Measurements from ENCODE around the gene TIMELESS. TPM values are rescaled to one million over a fixed set of nuclear protein-coding genes. Genes with fewer than 3 reads are reported as not detected.

The TIMELESS gene
- total RNA-seq, 4 donors from 2014 or later = 2.1 to 19.4 (median 5.6) TPM

DNA sequence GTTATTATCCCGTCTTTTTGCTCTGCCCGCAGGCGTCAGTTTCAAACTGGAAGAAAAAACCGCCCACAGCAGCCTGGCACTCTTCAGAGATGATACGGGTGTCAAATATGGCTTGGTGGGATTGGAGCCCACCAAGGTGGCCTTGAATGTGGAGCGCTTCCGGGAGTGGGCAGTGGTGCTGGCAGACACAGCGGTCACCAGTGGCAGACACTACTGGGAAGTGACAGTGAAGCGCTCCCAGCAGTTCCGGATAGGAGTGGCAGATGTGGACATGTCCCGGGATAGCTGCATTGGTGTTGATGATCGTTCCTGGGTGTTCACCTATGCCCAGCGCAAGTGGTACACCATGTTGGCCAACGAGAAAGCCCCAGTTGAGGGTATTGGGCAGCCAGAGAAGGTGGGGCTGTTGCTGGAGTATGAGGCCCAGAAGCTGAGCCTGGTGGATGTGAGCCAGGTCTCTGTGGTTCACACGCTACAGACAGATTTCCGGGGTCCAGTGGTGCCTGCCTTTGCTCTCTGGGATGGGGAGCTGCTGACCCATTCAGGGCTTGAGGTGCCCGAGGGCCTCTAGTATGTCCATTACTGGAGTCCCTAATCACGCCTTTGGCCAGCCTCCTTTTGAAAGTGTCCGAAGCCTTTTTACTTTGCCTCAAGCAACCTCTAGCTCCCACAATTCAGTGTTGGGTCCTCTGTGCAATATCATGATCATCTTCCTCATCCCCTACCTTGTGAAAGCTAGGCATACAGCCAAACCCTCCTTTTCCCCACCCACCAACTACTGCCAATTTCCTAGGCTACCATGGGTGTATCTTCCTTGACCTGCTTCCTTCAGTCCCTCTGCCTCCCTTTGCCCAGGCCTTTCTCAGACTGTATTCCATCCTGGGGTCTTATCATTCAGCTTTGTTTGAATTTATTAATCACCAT lies 20.0 kb upstream of the TIMELESS start:
- Histone ChIP-seq H3K4me1 (no peaks in the 10 kb centered on the region), H3K36me3 (no peaks in the 10 kb centered on the region), H3K27me3 (no peaks in the 10 kb centered on the region), H3K9me3 (no peaks in the 10 kb centered on the region), H3K4me3 (peak overlapping the region; percentile 60 to 67), H3K27ac (peak overlapping the region; percentile 85 to 90)
- intact Hi-C loops (cut with DNase I; ENCODE audit: low total_unique reads) = no loop called here
- DNase-seq = no peak
- no peak for TF ChIP-seq POLR2A (IDR thresholded peaks at IDR 0.05)
- TF ChIP-seq, protein P1, sequence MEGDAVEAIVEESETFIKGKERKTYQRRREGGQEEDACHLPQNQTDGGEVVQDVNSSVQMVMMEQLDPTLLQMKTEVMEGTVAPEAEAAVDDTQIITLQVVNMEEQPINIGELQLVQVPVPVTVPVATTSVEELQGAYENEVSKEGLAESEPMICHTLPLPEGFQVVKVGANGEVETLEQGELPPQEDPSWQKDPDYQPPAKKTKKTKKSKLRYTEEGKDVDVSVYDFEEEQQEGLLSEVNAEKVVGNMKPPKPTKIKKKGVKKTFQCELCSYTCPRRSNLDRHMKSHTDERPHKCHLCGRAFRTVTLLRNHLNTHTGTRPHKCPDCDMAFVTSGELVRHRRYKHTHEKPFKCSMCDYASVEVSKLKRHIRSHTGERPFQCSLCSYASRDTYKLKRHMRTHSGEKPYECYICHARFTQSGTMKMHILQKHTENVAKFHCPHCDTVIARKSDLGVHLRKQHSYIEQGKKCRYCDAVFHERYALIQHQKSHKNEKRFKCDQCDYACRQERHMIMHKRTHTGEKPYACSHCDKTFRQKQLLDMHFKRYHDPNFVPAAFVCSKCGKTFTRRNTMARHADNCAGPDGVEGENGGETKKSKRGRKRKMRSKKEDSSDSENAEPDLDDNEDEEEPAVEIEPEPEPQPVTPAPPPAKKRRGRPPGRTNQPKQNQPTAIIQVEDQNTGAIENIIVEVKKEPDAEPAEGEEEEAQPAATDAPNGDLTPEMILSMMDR (IDR thresholded peaks at IDR 0.05) = no peak

GRCh38 chr12:56468216-56469006 lies 19.2 kb upstream of the TIMELESS start, which contains the start of gene SPRYD4:
Gene SPRYD4, plus strand, starts transcription at chr12:56468578. Its CDS starts 14 bp downstream, at chr12:56468592.
- H3K36me3 ChIP-seq = no peaks in the 10 kb centered on the region
- peak; percentile 92 for DNase-seq
- peak within 1 kb of the TSS; percentile 60 to 67 for H3K4me3 ChIP-seq
- no peaks in the 10 kb centered on the region for H3K9me3 ChIP-seq
- intact Hi-C loops (cut with DNase I; ENCODE audit: low total_unique reads) = no loop called here
- TF ChIP-seq, protein P1 (IDR thresholded peaks at IDR 0.05) = peak; percentile 32 to 62 (median 48)
- peak; percentile 79 to 82 for TF ChIP-seq POLR2A (IDR thresholded peaks at IDR 0.05)
- no peaks in the 10 kb centered on the region for H3K4me1 ChIP-seq
- peak within 1 kb of the TSS; percentile 85 to 90 for H3K27ac ChIP-seq
- H3K27me3 ChIP-seq = no peaks in the 10 kb centered on the region

DNA sequence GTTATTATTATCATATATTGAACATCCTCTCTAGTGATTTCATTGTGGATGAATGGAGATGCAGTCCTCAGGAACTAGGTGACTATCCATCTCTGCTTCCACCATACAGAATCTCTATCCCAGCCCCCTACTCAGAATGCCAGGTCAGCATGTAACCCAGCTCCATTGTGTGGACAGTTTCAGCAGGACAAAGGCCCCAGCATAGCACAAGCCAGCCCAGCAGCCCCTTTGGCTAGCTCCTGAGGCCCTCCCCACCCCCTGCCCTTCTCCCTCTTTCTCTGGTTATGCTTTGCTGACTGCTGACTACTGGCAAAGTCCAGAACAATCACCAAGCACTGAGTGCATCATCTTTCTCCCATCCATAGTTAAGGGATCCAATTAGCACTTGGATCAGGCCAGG lies 13.3 kb upstream of the TIMELESS start:
- H3K27me3 ChIP-seq = no peaks in the 10 kb centered on the region
- H3K9me3 ChIP-seq = no peaks in the 10 kb centered on the region
- no peaks in the 10 kb centered on the region for H3K36me3 ChIP-seq
- DNase-seq = no peak
- H3K4me1 ChIP-seq = no peaks in the 10 kb centered on the region
- intact Hi-C loops (cut with DNase I; ENCODE audit: low total_unique reads) = no loop called here
- no peak for TF ChIP-seq POLR2A (IDR thresholded peaks at IDR 0.05)
- TF ChIP-seq, protein P1 (IDR thresholded peaks at IDR 0.05) = no peak
- H3K4me3 ChIP-seq = no peak overlapping the region
- no peak overlapping the region for H3K27ac ChIP-seq

DNA sequence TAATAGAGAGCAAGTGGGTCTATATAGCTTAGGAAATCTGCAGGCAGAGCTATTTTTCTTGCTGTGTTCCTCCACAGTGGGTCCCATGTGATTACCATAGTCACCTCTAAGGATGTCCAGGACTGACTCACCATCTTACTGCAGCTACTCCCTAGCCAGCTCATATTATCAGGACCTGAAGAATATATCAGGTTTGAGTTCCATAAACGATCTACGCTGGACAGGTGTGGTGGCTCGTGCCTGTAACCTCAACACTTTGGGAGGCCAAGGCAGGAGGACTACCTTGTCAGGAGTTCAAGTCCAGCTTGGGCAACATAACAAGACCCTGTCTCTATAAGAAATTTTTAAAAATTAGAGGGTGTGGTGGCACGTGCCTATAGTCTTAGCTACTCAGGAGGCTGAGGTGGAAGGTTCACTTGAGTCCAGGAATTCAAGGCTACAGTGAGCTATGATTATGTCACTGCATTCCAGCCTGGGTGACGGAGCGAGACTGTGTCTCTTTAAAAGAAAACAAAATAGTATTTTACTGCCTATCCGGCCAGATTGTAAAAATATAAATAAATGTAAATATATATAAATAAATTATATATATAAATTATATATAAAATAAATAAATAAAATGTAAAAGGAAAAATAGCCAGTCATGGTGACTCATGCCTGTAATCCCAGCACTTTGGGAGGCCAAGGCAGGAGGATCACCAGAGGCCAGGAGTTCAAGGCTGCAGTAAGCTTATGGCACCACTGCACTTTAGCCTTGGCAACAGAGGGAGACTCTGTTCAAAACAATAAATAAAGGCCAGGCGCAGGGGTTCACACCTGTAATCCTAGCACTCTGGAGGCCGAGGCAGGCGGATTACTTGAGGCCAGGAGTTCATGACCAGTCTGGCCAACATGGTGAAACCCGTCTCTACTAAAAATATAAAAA lies 12.3 kb upstream of the TIMELESS start:
- H3K9me3 ChIP-seq = no peaks in the 10 kb centered on the region
- TF ChIP-seq POLR2A (IDR thresholded peaks at IDR 0.05) = no peak
- TF ChIP-seq, protein P1 (IDR thresholded peaks at IDR 0.05) = no peak
- H3K36me3 ChIP-seq = no peaks in the 10 kb centered on the region
- intact Hi-C loops (cut with DNase I; ENCODE audit: low total_unique reads) = no loop called here
- no peak overlapping the region for H3K27ac ChIP-seq
- H3K4me1 ChIP-seq = no peaks in the 10 kb centered on the region
- H3K4me3 ChIP-seq = no peak overlapping the region
- no peak for DNase-seq
- no peaks in the 10 kb centered on the region for H3K27me3 ChIP-seq
